NCI-H446 treated with DMSO at 0.1 percent for 48 hours (cell line): ENCODE data around the gene PLD5.
"Not testable (repeated sequence)": the region's sequence is repeated elsewhere in the genome, so short reads cannot be mapped to it uniquely, and the experiment has no call there.

Experiments
- DNase-seq: peaks from one replicate; lab custom pipeline; 2025; lab: John Stamatoyannopoulos, UW

The PLD5 gene

GRCh38 chr1:242282758-242283485 lies 241.6 kb downstream of the PLD5 start:
- not testable (repeated sequence) for DNase-seq

GRCh38 chr1:242278406-242278805 lies 246.1 kb downstream of the PLD5 start:
- not testable (repeated sequence) for DNase-seq

- peak; percentile 58 for DNase-seq
These were observed 247.7 kb downstream of the PLD5 start for GRCh38 chr1:242276769-242277168.

DNA sequence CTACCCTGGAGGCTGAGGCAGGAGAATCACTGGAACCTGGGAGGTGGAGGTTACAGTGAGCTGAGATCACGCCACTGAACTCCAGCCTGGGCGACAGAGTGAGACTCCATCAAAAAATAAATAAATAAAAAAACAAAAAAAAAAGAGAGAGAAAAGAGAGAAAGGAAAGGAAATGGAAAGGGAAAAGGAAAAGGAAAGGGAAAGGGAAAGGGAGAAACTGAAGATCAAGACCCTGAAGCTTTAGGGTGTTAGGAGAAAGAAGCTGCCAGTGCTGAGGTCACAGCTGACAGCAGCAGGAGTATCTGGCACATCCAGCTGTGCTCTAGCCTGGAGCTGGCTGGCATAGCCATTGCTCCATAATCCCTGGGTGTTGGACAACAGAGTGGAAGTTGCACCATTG lies 257.5 kb downstream of the PLD5 start:
- DNase-seq = not testable (repeated sequence)

DNA sequence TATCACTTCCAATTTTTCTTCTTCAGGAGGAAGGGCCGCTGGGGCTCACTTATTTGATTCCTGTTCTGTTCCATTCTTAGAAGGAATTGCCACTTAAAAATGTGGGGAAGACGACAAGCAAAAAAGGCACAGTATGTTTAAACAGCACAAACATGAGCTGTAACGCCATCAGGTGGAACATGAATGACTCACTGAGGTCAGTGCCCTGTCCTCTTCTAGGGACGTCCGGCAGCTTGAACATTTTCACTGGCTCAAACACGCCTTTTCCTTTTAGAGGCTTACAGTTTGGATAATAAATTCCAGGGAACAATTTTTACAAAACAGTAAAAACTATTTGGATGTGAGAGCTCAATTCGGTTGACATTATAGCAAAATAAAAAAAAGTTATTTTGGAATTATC lies 260.1 kb downstream of the PLD5 start:
- DNase-seq = not testable (repeated sequence)

GRCh38 chr1:242245255-242245654 lies 279.2 kb downstream of the PLD5 start:
- peak; percentile 33 for DNase-seq

GRCh38 chr1:242243472-242243871 lies 281.0 kb downstream of the PLD5 start:
- peak; percentile 84 for DNase-seq

GRCh38 chr1:242242983-242243382 lies 281.5 kb downstream of the PLD5 start:
- DNase-seq = peak; percentile 98

DNA sequence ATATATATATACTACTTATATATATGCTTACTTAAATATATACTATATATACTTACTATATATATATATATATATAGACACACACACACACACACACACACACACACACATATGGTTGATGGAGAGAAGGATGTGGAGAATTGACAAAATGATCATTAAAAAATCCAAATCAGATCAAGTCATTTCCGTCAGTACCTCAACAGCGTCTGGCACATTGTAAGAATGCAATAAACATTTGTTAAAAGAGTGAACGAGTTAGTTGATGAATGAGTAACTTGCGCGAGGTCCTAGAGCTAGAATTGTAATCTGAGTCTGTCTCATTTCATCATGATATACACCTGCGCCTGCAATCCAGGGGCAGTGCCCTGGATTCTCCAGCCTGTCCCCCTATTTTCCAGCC lies 282.6 kb downstream of the PLD5 start:
- no peak for DNase-seq

- DNase-seq = no peak
These were observed 283.8 kb downstream of the PLD5 start for GRCh38 chr1:242240691-242241090.

GRCh38 chr1:242240077-242240476 lies 284.4 kb downstream of the PLD5 start:
- peak; percentile 100 for DNase-seq

DNA sequence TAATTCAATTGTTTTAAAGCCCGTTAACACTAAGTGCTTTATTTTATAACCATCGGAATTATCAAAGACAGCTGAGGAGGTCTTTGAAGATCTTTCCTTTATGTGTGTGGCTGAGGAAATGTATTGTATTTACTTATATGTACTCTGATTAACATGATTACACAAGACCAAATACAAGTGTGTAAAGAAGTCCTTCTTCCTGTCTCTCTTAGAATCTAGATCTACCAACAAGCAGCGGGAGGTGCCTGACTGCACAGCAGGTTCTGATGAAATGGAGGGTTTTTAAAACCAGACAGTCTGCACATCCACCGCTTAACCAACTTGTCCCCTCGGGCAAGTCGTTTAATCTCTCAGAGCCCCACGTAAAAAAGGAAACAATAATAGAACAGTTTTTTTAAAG lies 285.1 kb downstream of the PLD5 start:
- DNase-seq = peak; percentile 81

GRCh38 chr1:242237051-242237450 lies 287.4 kb downstream of the PLD5 start:
- DNase-seq = no peak

DNA sequence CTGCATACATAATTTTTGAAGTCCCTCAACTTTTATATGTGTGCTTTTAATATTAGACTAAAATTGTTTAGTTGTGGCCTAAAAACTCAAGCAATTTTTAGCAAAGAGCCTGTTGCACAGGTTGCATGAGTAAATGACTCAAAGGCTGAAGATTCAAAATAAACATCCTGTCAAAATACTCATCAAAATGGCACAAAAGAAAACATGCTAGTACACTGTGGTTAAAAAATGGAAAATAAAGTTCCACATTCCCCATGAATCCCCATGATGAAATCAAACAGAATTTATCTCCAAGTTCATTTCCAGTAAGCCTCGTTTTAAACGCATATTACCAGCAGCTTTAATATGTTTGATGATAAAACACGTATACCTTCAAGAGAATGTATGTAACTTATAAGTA lies 295.5 kb downstream of the PLD5 start:
- no peak for DNase-seq

DNA sequence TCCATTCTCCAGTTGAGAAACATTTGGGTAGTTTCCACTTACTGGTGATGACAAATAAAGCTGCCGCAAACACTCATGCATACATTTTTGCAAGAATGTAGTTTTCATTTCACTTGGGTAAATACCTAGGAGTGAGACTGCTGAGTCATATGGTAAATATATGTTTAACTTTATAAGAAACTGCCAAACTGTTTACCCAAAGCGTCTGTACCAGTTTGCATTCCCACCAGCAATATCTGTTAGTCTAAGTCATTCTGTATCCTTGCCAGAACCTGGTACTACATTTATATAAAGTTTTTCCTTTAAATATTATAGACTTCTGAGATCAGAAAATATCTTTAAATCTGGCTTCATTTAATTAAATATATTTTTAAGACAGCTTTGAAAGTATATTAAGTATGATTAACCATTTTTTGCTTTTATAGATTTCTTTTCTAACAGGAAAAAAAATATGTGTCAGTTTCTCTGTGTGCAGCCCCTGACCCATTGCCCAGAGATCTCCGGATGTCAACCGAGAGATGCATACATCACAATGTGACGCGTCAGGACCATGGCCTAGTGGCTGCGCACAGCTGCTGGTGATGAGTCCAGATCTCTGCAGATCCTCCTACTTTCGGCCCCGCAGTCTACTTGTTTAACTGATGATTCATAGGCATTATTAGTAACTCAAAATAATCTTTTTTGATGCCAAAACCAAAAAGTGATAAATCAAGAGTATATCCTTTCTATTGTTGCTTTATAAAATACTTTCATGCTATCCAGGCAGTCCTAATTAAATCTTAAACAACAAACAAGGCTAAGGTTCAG lies 298.5 kb downstream of the PLD5 start:
- DNase-seq = no peak

DNA sequence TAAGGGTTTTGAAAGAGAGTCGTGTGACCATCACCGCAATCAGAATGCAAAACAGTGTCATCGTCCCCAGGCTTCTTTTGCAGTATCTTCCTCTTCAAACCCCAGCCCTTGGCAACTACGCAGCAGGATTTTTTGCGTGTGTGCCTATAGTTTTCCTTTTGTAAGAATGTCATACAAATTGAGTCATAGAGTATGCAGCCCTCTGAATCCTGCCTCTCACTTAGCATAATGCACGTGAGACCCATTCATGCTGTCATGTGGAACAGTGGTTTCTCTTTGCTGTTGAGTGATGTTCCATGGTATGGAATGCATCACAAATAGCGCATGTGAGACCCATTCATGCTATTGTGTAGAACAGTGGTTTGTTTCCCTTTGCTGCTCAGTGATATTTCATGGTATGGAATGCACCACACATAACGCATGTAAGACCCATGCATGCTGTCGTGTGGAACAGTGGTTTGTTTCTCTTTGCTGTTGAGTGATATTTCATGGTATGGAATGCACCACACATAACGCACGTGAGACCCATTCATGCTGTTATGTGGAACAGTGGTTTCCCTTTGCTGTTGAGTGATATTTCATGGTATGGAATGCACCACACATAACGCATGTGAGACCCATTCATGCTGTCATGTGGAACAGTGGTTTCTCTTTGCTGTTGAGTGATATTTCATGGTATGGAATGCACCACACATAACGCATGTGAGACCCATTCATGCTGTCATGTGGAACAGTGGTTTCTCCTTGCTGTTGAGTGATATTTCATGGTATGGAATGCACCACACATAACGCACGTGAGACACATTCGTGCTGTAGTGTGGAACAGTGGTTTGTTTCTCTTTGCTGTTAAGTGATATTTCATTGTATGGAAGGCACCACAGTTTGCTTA lies 299.4 kb downstream of the PLD5 start:
- not testable (repeated sequence) for DNase-seq

DNA sequence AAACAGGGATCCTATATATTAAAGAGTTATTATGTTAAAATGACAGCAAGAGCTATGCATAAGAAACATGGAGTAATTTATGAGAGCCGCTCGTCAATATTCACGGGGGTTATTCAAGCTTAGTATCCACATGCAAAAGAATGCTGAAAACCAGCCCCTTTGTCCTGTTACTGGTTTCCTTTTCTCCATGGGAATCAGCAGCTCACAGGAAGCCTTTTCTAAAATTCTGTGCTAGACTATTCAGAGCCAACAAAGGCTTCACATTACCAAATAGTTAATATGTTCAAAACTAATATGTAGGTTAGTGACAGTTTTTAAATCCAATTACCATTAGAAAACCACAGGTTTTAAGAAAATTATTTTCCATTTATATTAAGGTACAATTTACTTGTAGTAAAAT lies 300.0 kb downstream of the PLD5 start:
- no peak for DNase-seq

DNA sequence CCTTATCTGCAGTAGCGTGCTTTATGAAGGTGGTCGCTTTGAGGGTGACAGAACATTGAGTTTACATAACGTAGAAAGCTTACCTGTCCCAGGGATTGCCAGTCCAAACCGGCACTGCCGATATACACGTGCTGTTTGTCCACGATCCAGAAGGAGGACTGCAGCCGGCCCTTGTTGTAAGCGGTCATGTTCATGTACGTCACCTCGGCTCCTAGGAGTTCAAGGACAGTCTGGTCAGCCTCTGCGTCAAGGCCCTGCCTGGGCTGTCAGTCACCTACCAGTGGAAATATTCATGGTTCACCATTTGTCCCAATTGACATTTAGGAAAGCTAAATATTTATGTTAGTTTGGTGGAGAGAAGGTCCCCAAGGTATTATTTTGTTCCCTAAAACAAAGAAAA lies 304.6 kb downstream of the PLD5 start:
- DNase-seq = no peak

DNA sequence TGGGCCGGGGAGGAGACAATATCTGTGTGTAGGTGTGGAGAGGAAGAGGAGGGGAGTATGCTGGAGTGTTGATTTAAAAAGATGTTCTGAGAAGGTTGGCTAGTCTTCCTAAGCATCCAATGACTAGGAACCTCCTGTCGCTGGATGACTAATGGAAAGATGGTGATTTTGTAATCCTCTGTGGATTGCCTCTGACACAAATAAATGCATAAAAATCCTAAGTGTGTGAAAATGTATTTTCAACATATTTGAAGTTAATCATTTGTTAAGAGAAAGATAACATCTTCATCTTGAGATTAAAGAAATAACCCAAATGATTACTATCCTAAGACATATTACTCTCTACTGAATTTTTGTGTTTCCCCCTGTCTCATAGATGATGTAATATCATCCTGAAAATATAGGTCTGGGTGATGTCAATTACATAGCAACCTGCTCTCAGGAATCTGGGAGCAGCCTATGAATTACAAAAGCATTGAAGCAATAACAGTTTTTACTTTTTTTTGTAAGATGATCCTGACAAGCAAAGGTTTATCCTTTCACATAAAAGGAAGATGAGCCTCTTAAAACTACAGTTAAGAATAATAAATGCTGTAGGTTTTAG lies 305.1 kb downstream of the PLD5 start:
- no peak for DNase-seq

DNA sequence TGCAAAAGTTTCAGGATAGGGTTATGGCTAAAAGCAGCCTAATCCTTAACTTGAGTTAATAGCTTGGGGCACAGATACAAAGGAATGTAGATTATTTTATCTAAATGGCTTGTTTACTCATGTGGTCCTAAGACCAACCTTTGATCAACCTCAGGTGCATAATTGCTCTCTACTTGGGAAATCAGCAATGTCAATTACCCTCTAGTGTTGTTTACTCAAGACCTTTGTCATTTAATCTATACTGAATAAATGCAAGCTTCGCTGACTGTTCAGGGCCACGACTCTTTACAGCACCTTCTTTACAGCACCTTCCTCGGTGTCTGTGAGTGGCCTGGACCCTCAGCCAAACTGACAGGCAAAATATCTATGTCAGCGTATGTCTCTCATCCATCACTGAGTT lies 308.1 kb downstream of the PLD5 start:
- DNase-seq = no peak

- DNase-seq = not testable (repeated sequence)
These were observed 310.0 kb downstream of the PLD5 start for GRCh38 chr1:242214455-242214854.

GRCh38 chr1:242212961-242213360 lies 311.5 kb downstream of the PLD5 start:
- DNase-seq = not testable (repeated sequence)
